Measurements from ENCODE around the gene LRRC52.
"Not testable (repeated sequence)": the region's sequence is repeated elsewhere in the genome, so short reads cannot be mapped to it uniquely, and the experiment has no call there.

Gene LRRC52

GRCh38 chr1:165603810-165604209, 60.0 kb downstream of the LRRC52 start:
- DNase-seq (ENCODE audit: low read depth, low spot score): no peak
- no peak overlapping the region for H3K4me3 ChIP-seq (ENCODE audit: low read length)
- no peaks in the 10 kb centered on the region for H3K36me3 ChIP-seq (ENCODE audit: control insufficient read depth, insufficient read depth, low read length)
- no CpG with 5 or more reads among the region's 2 CpGs for WGBS (ENCODE audit: insufficient coverage, insufficient read length)
- no peaks in the 10 kb centered on the region for H3K4me1 ChIP-seq (ENCODE audit: control insufficient read depth, insufficient read depth, low read length)
- H3K27me3 ChIP-seq (ENCODE audit: control insufficient read depth, insufficient read depth, low read length): no peaks in the 10 kb centered on the region; the same call in 1 of the 2 replicates
- no peaks in the 10 kb centered on the region for H3K9me3 ChIP-seq (ENCODE audit: control insufficient read depth, insufficient read depth, low read length)
- H3K27ac ChIP-seq (ENCODE audit: low read length): no peak overlapping the region

- H3K4me3 ChIP-seq (ENCODE audit: low read length): no peak overlapping the region
- H3K36me3 ChIP-seq (ENCODE audit: control insufficient read depth, insufficient read depth, low read length): no peaks in the 10 kb centered on the region
- no peaks in the 10 kb centered on the region for H3K9me3 ChIP-seq (ENCODE audit: control insufficient read depth, insufficient read depth, low read length)
- H3K4me1 ChIP-seq (ENCODE audit: control insufficient read depth, insufficient read depth, low read length): no peaks in the 10 kb centered on the region
- DNase-seq (ENCODE audit: low read depth, low spot score): no peak
- H3K27ac ChIP-seq (ENCODE audit: low read length): no peak overlapping the region
- WGBS (ENCODE audit: insufficient coverage, insufficient read length): no CpG with 5 or more reads among the region's 4 CpGs
- no peaks in the 10 kb centered on the region; the same call in 1 of the 2 replicates for H3K27me3 ChIP-seq (ENCODE audit: control insufficient read depth, insufficient read depth, low read length)
Measured at GRCh38 chr1:165605246-165605645, 61.4 kb downstream of the LRRC52 start.

- not testable (repeated sequence) for H3K27me3 ChIP-seq (ENCODE audit: control insufficient read depth, insufficient read depth, low read length); H3K27ac ChIP-seq (ENCODE audit: low read length); H3K9me3 ChIP-seq (ENCODE audit: control insufficient read depth, insufficient read depth, low read length); H3K4me1 ChIP-seq (ENCODE audit: control insufficient read depth, insufficient read depth, low read length); H3K36me3 ChIP-seq (ENCODE audit: control insufficient read depth, insufficient read depth, low read length); DNase-seq (ENCODE audit: low read depth, low spot score); H3K4me3 ChIP-seq (ENCODE audit: low read length)
- WGBS (ENCODE audit: insufficient coverage, insufficient read length): no CpG with 5 or more reads among the region's 12 CpGs
Measured at GRCh38 chr1:165606676-165607075, 62.9 kb downstream of the LRRC52 start.

GRCh38 chr1:165610866-165611265, 67.1 kb downstream of the LRRC52 start:
- DNase-seq (ENCODE audit: low read depth, low spot score): no peak
- Histone ChIP-seq H3K4me1 (ENCODE audit: control insufficient read depth, insufficient read depth, low read length) (no peaks in the 10 kb centered on the region), H3K9me3 (ENCODE audit: control insufficient read depth, insufficient read depth, low read length) (no peaks in the 10 kb centered on the region), H3K4me3 (ENCODE audit: low read length) (no peak overlapping the region), H3K36me3 (ENCODE audit: control insufficient read depth, insufficient read depth, low read length) (no peaks in the 10 kb centered on the region), H3K27ac (ENCODE audit: low read length) (no peak overlapping the region), H3K27me3 (ENCODE audit: control insufficient read depth, insufficient read depth, low read length) (no peaks in the 10 kb centered on the region)
- no CpG with 5 or more reads among the region's 1 CpG for WGBS (ENCODE audit: insufficient coverage, insufficient read length)

GRCh38 chr1:165612062-165612461, 68.3 kb downstream of the LRRC52 start:
- no peaks in the 10 kb centered on the region for H3K36me3 ChIP-seq (ENCODE audit: control insufficient read depth, insufficient read depth, low read length)
- no peak overlapping the region for H3K4me3 ChIP-seq (ENCODE audit: low read length)
- H3K4me1 ChIP-seq (ENCODE audit: control insufficient read depth, insufficient read depth, low read length): peaks cover 1% of the 10 kb centered on the region; the same call in 1 of the 2 replicates
- H3K27ac ChIP-seq (ENCODE audit: low read length): no peak overlapping the region
- WGBS (ENCODE audit: insufficient coverage, insufficient read length): no CpG with 5 or more reads among the region's 3 CpGs
- H3K27me3 ChIP-seq (ENCODE audit: control insufficient read depth, insufficient read depth, low read length): no peaks in the 10 kb centered on the region
- no peak for DNase-seq (ENCODE audit: low read depth, low spot score)
- H3K9me3 ChIP-seq (ENCODE audit: control insufficient read depth, insufficient read depth, low read length): no peaks in the 10 kb centered on the region

Data from iPS DF 6.9 (cell line).